Neural progenitor cell (in vitro differentiated cells): ENCODE results near the gene FHIP1A.
A peak's percentile ranks its signal among the peaks of the same experiment; 100 is the strongest.

Experiments
- EZH2 ChIP-seq: fragments of 200-600 bp; sonication (generic); IDR thresholded peaks from 2 replicates; pipeline ENCODE4 v1.6.1; 2017; ENCODE audit warnings: antibody characterized with exemption, mild to moderate bottlenecking, moderate library complexity
- TF ChIP-seq, protein P1 (sequence below): fragments of 200-600 bp; sonication (generic); IDR thresholded peaks from 2 replicates; pipeline ENCODE4 v1.5.1; 2017; ENCODE audit warnings: antibody characterized with exemption, mild to moderate bottlenecking

DNA sequence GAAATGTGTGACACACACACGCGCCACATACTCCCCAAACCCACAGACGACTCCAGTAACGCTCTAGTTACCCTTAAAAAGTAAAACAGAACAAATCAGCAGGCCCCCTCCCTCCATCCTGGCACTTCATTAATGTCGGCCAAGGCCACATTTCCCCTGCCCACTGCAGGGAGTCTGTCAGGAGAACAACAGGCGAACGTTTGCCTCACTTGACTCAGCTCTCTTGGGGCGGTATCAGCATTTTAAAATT lies 671 bp upstream of the FHIP1A start:
- TF ChIP-seq, protein P1, sequence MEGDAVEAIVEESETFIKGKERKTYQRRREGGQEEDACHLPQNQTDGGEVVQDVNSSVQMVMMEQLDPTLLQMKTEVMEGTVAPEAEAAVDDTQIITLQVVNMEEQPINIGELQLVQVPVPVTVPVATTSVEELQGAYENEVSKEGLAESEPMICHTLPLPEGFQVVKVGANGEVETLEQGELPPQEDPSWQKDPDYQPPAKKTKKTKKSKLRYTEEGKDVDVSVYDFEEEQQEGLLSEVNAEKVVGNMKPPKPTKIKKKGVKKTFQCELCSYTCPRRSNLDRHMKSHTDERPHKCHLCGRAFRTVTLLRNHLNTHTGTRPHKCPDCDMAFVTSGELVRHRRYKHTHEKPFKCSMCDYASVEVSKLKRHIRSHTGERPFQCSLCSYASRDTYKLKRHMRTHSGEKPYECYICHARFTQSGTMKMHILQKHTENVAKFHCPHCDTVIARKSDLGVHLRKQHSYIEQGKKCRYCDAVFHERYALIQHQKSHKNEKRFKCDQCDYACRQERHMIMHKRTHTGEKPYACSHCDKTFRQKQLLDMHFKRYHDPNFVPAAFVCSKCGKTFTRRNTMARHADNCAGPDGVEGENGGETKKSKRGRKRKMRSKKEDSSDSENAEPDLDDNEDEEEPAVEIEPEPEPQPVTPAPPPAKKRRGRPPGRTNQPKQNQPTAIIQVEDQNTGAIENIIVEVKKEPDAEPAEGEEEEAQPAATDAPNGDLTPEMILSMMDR: no peak
- TF ChIP-seq EZH2: peak; percentile 85
